NCI-H1105 (cell line): Measurements from ENCODE around the gene P4HA1.
"Not testable (repeated sequence)": the region's sequence is repeated elsewhere in the genome, so short reads cannot be mapped to it uniquely, and the experiment has no call there.

Experiments used
- DNase-seq: peaks from one replicate; lab custom pipeline; 2025; lab: John Stamatoyannopoulos, UW

The P4HA1 gene

DNA sequence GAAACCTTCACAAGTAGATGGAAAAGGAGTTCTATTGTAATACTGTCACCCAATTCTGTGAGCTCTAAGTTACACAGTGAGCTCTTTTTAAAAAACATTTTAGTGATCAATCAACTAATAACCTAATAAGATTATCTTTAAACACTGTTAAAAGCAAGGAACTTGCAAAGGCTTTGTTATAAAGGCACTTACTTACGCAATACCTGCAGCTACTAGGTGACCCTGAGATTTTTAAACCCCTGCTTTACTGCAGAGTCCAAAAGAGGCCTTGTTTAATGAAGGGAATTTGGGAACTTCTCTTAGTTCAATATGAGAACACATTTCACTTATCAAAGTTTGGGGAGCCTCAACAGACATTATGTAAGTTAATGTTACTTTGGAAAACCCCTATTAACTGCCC, 53.3 kb downstream of the P4HA1 start:
- no peak for DNase-seq

DNA sequence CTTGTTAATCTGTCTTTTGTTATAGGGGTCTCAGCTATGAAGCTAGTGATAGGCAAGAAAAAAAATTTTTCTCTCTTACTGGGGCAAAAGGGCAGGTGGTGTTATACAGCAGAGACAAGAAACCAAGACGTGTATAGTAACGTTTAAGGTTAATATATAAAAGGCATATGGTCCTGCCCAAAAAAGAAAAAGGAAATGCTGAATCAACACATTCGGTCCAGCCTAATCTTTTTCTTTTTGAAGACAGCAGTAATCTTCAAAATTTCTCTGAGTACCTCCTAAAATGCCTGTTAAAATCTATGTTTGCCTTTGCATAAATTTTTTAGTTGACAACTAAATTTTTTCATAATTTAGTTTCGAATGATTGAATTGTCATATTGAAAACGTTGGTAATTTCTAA, 54.5 kb downstream of the P4HA1 start:
- no peak for DNase-seq

DNA sequence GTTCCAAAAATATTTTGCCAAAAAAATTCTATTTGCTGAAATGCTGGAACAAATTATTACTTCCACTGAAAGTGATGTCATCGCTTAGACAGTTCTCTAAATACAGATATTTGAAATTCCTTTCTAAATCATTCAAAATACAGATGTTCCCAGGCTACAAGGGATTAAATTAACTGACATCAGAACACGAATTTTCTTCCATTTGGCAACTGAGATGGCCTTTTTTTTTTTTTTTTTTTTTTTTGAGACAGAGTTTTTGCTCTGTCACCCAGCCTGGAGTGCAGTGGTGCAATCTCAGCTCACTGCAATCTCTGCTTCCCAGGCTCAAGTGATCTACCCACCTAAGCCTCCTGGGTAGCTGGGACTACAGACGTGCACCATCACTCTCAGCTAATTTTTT, 57.0 kb downstream of the P4HA1 start:
- no peak for DNase-seq

DNA sequence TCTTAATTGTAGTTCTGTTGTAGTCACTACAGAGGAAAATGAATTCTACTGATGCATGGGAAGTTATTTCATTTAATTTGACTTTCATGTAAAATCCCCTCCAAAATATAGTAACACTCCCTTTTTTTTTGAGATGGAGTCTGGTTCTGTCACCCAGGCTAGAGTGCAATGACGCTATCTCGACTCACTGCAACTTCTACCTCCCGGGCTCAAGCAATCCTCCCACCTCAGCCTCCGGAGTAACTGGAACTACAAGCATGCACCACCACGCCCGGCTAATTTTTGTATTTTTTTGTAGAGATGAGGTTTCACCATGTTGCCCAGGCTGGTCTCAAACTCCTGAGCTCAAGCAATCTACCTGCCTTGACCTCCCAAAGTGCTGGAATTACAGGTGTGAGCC, 60.4 kb downstream of the P4HA1 start:
- not testable (repeated sequence) for DNase-seq

DNA sequence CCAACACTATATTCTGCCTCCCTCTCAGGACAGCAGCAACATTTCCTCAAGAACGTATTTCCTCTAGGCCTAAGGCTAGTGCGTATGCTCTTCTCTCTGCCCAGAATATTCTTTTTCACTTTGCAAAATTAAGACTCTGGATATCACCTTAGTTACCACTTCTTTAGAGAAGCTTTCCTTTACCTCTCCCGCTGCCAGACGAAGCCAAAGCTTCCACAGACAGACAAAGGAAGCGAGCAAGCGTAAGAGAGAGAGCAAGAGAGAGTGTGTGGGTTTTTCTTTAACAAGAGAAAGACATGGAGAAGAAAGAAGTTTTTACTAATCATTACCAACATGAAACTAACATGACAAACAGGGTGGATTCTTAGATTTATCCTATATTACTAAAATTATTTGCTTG, 64.1 kb downstream of the P4HA1 start:
- DNase-seq, result no peak

DNA sequence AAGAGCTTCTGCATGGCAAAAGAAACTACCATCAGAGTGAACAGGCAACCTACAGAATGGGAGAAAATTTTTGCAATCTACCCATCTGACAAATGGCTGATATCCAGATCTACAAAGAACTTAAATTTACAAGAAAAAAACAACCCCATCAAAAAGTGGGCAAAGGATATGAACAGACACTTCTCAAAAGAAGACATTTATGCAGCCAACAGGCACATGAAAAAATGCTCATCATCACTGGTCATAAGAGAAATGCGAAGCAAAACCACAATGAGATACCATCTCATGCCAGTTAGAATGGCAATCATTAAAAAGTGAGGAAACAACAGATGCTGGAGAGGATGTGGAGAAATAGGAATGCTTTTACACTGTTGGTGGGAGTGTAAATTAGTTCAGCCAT, 70.0 kb downstream of the P4HA1 start:
- not testable (repeated sequence) for DNase-seq

DNA sequence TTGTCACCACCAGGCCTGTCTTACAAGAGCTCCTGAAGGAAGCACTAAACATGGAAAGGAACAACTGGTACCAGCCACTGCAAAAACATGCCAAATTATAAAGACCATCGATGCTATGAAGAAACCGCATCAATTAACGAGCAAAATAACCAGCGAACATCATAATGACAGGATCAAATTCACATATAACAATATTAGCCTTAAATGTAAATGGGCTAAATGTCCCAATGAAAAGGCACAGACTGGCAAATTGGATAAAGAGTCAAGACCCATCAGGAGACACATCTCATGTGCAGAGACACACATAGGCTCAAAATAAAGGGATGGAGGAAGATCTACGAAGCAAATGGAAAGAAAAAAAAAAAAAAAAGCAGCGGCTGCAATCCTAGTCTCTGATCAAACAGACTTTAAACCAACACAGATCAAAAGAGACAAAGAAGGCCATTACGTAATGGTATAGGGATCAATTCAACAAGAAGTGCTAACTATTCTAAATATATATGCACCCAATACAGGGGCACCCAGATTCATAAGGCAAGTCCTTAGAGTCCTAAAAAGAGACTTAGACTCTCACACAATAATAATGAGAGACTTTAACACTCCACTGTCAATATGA, 73.1 kb downstream of the P4HA1 start:
- not testable (repeated sequence) for DNase-seq

DNA sequence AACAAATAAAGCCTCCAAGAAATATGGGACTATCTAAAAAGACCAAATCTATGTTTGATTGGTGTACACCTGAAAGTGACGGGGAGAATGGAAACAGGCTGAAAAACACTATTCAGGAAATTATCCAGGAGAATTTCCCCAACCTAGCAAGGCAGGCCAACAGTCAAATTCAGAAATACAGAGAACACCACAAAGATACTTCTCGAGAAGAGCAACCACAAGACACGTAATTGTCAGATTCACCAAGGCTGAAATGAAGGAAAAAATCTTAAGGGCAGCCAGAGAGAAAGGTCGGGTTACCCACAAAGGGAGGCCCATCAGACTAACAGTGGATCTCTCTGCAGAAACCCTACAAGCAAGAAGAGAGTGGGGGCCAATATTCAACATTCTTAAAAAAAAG, 73.7 kb downstream of the P4HA1 start:
- DNase-seq, result not testable (repeated sequence)

DNA sequence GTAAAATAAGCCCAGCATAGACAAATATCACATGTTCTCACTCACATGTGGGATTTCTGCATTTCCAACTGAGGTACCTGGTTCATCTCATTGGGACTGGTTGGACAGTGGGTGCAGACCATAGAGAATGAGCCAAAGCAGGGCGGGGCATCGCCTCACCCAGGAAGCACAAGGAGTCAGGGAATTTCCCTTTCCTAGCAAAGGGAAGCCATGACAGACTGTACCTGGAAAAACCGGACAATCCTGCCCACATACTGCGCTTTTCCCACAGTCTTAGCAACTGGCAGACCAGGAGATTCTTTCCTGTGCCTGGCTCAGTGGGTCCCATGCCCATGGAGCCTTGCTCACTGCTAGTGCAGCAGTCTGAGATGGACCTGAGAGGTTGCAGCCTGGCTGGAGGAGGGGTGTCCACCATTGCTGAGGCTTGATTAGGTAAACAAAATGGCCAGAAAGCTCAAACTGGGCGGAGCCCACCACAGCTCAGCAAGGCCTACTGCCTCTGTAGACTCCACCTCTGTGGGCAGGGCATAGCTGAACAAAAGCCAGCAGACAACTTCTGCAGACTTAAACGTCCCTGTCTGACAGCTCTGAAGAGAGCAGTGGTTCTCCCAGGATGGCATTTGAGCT, 75.0 kb downstream of the P4HA1 start:
- not testable (repeated sequence) for DNase-seq

DNA sequence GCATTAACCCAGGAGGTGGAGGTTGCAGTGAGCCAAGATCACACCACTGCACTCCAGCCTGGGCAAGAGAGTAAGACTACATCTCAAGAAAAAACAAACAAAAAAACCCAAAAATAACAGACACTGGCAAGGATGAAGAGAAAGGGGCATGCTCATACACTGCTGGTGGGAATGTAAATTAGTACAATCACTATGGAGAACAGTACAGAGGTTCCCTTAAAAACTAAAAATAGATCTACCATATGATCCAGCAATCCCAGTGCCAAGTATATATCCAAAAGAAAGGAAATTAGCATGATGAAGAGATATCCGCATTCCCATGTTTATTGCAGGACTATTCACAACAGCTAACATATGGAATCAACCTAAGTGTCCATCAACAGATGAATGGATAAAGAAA, 75.6 kb downstream of the P4HA1 start:
- DNase-seq, result no peak

DNA sequence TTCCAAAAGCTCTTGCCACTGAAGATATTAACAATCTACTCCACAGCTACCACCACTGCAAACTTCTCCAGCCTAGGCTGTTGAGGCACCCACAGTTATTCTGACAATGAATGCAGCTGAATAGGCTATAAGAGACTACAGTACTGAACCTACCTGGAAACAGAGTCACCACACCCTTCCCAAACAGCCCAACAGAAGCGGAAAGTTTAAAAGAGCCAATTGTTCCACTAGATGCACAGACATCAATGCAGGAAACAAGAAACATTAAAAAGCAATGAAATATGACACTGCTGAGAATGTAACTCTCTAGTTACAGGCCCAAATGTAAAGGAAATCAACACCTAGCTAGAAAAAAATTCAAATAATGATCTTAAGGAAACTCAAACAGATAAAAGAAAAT, 77.6 kb downstream of the P4HA1 start:
- DNase-seq, result no peak

DNA sequence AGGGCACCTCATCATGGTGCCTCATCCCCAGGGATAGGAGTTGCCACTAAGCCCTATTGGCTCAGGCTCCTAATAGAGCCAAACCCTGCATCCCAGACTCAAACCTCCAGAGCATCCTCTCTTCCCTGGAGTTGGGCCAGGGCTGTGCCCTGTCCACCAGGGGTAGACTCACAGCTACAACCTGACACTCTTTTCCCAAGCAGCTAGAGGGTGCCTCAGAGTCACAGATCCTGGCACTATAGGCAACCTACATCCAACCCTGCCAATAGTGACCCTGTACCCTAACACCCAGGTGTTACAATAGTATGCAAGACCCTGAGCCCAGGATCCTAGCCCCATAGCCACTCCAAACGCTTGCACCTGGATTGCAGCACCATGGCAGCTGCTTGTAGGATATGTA, 78.0 kb downstream of the P4HA1 start:
- DNase-seq, result no peak

DNA sequence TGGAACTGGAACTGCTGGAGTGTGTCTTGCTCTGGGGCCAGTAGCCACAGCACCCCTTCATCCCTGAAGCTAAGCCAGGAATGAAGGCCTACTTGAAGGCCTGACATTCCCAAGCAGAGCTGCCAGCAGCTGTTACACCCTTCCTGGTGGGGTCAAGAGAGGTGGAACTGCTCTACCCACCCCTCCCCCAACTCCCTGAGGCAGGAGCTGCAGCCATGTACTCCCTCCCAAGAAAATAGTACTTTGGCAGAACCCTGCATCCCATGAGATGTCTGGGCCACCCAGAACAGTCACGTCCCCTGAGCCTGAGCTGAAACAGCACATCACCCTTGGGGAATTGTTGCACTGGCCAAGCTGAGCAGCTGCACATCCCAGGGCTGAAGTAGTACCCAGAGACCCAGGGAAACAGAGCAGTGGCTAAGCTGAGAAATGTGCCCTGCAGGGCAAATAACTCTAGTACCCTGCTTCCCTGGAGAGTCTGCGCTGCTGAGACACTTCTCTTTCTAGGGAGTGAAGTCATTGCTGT, 78.6 kb downstream of the P4HA1 start:
- no peak for DNase-seq

DNA sequence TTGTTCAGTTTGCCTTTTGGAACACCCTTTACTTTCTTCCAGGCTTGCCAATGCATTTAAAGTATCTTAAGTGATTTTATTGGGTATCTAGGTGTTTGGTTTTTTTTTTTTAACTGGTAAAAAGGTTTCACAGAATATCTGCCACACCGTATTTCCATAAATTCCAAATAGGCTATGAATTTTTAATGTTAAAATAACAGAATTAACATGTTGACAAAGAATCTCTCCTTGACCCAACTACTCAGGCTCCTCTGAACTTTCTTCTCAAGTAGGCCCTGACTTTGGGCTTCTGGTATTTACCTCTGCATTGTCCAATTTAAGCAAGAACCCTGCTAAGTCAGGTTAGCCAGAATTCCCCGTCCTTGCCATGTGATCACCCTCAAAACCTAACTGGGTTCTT, 80.9 kb downstream of the P4HA1 start:
- no peak for DNase-seq

DNA sequence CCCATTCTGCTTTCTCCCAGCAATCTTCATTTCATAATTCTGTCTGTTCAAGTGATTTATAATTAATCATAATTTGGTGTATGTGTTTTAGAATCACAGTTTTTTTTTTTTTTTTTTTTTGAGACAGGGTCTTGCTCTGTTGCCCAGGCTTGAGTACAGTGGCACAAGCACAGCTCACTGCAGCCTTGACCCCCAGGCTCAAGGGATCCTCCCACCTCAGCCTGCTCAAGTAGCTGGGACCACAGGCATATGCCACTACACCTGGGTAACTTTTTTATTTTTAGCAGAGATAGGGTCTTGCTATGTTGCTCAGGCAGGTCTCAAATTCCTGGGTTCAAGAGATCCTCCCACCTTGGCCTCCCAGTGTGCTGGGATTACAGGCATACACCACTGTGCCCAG, 92.8 kb downstream of the P4HA1 start:
- DNase-seq, result no peak

DNA sequence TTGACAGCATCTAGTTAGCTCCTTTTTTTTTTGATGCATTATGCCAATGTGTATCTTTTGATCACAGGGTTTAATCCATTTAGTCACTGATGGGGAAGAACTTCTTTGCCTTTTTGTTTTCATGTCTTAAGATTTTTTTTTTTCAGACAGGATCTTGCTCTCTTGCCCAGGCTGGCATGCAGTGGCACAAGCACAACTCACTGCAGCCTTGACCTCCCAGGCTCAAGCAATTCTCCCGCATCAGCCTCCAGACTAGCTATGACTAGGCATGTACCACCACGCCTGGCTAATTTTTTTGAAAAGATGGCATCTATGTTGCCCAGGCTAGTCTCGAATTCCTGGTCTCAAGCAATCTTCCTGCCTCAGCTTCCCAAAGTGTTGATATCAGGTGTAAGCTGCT, 95.7 kb downstream of the P4HA1 start:
- DNase-seq, result no peak

DNA sequence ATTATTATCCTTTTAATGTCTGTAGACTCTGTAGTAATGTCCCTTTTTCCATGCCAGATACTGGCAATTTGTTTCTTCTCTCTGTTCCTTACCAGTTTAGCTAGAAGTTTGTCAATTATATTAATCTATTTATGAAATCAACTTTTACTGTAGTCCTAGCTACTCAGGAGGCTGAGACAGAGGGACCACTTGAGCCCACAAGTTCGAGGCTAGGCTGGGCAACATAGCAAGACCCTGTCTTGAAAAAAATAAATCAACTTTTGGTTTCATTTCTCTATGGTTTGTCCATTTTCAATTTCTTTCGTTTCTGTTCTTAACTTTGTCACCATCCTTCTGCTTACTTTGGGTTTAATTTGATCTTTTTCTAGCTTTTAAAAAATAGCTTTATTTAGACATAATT, 99.6 kb downstream of the P4HA1 start:
- DNase-seq, result no peak

DNA sequence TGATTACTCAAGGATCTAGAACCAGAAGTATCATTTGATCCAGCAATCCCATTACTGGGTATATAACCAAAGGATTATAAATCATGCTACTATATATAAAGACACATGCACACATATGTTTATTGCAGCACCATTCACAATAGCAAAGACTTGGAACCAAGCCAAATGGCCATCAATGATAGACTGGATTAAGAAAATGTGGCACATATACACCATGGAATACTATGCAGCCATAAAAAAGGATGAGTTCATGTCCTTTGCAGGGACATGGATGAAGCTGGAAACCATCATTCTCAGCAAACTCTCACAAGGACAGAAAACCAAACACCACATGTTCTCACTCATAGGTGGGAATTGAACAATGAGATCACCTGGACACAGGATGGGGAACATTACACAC, 101.2 kb downstream of the P4HA1 start:
- not testable (repeated sequence) for DNase-seq

DNA sequence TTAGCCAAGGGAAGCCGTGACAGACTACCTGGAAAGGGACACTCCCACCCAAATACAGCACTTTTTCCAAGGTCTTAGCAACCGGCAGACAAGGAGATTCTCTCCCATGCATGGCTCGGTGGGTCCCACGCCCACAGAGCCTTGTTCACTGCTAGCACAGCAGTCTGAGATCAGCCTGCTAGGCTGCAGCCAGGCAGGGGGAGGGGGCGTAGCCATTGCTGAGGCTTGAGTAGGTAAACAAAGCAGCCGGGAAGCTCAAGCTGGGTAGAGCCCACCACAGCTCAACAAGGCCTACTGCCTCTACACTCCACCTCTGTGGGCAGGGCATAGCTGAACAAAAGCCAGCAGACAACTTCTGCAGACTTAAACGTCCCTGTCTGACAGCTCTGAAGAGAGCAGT, 106.9 kb downstream of the P4HA1 start:
- not testable (repeated sequence) for DNase-seq

DNA sequence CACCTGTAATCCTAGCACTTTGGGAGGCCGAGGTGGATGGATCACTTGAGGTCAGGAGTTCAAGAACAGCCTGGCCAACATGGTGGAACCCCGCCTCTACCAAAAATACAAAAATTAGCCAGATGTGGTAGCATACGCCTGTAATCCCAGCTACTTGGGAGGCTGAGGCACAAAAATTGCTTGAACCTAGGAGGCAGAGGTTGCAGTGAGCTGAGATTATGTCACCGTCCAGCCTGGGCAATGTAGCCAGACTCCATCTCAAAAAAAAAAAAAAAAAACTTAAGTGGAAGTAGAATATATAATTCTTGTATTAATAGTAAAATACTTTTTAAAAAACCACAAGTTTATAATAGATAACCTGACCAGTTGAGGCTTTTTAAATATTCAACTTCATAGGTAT, 112.0 kb downstream of the P4HA1 start:
- not testable (repeated sequence) for DNase-seq

DNA sequence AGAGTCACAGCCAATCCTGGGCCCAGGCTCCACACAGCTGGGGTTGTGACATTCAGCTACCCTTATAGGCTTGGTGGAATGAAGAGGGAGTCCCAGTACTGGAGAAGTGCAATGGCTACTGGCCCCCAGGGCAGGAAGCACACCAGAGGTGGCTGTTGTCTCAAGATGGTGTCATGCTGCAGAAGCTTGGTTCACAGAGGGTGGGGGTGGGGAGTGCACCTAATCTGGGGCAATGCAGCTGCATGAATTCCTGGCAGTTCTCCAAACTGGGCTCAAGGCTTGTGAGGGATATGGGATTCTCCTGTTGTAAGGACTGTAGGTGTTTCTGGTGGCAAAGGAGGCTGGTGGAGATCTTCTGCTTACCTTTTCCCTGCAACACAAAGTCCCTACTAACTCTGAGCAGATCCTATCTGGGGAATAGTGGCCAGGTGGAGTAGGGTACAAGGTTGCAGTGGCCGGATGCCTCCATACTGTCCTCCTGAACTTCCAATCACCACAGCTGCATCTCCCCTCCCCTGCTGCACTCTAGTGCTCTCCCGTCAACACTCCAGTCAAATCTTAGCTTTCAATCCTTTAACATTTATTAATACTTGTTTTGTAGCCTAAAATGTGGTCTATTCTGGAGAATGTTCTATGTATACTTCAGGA, 114.7 kb downstream of the P4HA1 start:
- no peak for DNase-seq

DNA sequence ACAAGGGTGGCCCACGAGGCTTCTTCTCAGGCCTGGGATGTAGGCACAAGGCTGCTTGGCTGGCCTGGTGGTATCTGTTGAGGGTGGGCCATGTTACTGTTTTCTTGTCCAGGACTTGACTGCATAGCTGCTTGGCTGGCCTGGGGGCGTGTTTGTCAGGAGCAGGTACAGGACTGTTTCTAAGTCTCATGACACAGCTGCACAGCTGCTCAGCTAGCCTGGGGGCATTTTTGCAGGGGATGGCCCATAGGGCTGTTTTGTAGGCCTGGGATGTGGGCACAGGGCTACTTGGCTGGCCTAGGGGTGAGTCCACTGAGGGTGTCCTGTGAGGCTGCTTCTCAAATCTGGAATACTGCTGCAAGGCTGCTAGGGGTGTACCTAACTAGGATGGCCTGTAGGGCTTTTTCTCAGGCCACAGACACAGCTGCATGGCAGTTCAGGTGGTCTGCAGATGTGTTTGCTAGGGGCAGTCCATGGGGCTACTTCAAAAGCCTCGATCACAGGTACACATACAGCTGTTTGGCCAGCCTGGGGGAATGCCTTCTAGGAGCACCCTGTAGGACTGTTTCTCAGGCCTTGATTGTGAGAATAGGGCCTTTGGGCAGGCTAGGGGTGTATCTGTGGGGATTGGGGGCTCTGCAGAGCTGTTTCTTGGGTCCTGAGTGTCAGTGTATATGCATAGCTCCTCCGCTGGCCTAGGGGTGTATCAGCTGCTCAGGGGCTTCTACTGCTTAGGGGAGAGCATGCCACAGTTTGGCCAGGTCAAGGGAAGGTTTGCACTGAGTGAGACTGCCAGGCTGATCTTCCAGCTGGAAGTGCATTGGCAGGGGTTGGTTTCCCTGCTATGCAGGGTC, 115.4 kb downstream of the P4HA1 start:
- DNase-seq, result no peak

DNA sequence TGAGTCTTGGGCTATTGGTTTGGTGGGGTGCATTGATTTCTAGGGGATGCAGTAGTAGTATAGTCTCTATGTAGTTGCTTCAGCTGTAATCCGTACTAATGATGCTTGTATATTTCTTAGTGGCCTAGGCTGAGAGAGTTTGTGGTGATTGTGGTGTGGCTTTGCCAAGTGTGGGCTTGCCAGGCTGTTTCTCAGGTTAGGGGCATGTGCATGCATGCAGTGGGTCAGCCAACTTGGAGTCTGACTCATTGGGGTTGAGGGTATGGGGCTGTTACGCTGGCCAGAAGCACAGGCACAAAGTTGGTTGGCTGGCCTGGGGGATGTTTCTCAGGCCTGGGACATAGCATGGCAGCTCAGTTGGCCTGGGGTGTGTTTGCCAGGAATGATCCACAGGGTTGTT, 116.3 kb downstream of the P4HA1 start:
- no peak for DNase-seq
